GM19099 (cell line): ENCODE measurements around the gene AGBL1.

Source experiments
- POLR2A ChIP-seq: IDR thresholded peaks from 3 replicates; pipeline ENCODE4 v1.6.1; 2011; ENCODE audit warnings: low read depth; ENCODE audit not compliant: insufficient read length; ENCODE audit errors: extremely low read depth

AGBL1 gene

DNA sequence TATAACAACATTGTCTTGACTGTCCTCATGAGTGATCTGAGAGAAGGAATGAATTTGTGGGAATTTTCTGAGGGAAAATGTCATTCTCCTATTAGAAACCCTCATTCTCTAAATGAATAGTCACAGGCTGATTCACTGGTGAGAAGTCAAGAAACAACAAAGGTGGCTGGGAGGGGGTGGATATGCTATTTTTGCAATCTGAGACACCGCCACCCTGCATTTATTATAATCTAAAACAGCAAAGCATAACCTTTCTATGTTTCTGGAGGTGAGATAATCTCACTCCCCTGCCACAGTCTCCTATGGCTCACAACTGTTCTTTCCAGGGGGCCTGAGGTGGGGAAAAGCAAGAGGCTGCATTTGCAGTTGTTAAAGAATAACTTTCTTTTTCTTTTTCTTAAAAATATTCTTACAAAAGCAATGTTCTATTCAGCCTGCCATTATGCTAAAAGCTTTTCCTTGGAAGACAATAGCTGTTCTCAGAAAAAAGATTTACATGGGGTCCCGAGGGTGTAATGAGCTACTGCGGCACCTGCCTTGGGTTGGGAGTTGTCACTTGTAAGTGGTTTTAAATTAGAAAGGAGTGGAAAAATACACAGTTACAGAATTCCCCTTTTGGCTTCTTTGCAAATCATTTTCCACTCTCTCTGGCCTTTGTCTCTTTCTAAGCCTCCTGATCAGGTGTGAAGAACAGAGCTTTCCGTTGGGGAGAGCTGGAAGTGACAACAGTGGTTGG is 220.9 kb downstream of the AGBL1 start:
- no peak for TF ChIP-seq POLR2A

- TF ChIP-seq POLR2A, result no peak
Measured at GRCh38 chr15:86311568-86312280, 232.1 kb downstream of the AGBL1 start.

GRCh38 chr15:86312486-86312885 is 232.8 kb downstream of the AGBL1 start:
- TF ChIP-seq POLR2A, result no peak

DNA sequence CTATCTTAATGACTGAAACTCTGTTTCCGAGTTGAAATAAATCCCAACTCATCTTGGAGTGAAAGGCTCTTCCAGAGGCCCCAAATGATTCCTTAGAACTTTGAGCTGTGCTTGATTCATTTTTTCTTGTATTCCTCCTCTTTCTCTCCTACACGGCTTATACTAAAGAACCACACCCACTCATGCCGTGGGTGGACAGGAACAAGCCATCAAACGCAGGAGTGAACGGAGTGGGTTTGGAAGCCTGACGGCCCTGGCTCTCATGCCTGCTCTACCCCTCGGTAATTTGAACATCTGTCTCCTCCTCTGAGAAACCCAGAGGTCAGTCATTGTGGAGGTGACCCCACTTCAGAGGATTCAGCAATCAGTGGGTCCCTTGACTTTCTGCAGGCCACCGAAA is 236.5 kb downstream of the AGBL1 start:
- TF ChIP-seq POLR2A, result no peak

DNA sequence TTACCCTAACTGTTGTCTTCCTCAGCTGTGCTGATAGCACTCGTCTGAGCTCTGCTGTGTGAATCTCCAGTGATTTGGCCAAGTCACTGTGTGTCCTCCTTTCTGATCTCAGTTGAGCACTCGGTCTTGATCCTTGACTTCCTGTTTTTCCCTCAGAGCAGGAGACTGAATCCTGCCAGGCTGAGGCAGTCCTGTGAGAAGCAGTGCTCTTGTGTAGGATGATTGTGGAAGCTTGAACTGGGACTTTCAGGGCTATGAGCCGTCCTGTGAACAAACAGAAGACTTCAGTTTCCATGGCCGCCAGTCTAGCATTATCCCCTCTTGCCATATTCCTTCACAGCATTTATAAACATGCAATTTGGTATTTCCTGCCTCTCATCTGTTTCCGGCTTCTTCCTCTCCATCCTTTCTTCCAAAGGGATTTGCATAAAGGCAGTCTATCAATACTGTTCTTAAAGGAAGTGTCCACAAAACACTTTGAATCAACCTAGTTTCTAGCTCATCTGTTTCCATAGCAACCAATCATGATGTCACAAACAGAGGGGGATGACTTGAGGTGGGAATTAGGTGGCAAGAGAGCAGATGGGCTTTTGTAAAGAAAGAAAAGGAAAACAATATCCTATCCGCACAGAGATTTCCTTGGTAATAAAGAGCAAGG is 237.2 kb downstream of the AGBL1 start:
- no peak for TF ChIP-seq POLR2A

GRCh38 chr15:86317384-86317740 is 237.7 kb downstream of the AGBL1 start:
- no peak for TF ChIP-seq POLR2A

DNA sequence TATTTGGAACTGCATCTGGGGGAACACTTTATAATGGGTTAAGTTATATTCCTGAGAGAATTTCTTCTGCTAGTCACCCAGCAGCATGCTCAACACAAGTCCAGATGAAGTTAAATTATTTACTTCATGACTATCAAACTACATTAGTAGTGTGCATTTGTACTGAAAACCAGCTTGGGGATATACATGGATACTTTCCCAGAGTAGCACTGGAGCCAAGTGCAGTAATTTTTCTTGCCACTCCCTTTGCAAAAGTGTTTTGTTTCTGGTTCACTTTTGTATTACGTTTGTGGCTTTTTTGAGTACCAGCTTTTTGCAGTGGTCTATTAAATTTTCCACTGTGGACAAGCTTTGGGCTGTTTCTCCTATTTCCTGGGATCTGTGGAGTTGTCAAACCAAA is 243.0 kb downstream of the AGBL1 start:
- no peak for TF ChIP-seq POLR2A

- TF ChIP-seq POLR2A, result no peak
Measured at GRCh38 chr15:86327230-86327865, 247.7 kb downstream of the AGBL1 start.

- no peak for TF ChIP-seq POLR2A
Measured at GRCh38 chr15:86328658-86329057, 249.0 kb downstream of the AGBL1 start.

DNA sequence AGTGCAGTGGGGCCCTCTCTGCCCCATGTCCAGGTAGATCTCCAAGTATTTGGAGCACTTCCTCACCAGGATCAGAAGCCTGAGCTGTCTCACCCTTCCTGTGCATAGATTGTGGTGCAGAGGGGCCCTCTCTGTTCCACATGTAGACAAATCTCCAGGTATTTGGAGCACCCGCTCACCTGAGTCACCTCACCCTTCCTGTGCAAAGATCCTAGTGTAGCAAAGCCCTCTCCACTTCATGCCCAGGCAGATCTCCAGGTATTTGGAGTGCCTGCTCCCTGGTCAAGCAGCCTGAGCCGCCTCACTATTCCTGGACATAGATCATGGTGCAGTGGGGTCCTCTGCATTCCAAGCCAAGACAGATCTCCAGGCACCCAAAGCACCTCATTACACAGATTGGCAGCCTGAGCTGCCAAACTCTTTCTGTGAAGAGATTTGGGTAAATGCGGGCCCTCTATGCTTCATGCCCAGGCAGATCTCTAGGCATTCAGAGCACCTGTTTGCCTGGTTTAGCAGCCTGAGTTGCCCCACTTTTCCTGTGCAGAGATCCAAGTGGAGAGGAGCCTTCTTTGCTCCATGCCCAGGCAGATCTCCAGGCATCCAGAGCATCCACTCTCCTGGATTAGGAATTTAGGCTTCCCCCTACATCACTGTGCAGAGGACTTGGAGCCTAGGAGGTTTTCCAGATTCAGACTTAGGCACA is 249.8 kb downstream of the AGBL1 start:
- TF ChIP-seq POLR2A, result no peak

DNA sequence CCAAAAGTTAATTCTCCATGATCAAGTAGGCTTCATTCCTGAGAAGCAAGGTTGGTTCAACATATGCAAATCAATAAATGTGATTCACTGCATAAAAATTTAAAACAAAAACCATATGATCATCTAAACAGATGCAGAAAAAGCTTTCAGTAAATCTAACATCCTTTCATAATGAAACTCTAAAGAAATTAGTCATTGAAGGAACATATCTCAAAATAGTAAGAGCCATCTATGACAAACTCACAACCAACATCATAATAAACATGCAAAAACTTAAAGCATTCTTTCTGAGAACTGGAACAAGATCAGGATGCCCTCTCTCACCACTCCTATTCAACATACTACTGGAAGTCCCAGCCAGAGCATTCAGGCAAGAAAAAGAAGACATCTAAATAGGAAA is 254.1 kb downstream of the AGBL1 start:
- no peak for TF ChIP-seq POLR2A

GRCh38 chr15:86336051-86336788 is 256.5 kb downstream of the AGBL1 start:
- no peak for TF ChIP-seq POLR2A

DNA sequence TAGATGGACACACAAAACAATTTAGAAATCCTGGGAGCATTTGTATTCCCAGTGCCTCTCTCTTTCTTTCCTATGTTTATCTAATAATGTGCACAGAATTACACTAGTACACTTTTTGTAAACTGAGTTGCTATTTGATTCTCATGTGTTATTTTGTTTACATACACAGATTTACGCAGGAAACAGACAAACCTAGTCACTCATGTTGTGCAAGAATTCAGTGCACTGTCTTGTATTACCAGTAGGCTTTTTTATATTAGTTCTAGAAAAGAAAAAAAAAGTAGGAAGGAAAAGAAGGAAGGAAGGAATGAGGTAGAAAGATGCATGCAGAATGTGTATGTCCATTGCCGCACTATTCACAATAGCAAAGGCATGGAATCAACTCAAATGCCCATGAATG is 257.4 kb downstream of the AGBL1 start:
- no peak for TF ChIP-seq POLR2A

DNA sequence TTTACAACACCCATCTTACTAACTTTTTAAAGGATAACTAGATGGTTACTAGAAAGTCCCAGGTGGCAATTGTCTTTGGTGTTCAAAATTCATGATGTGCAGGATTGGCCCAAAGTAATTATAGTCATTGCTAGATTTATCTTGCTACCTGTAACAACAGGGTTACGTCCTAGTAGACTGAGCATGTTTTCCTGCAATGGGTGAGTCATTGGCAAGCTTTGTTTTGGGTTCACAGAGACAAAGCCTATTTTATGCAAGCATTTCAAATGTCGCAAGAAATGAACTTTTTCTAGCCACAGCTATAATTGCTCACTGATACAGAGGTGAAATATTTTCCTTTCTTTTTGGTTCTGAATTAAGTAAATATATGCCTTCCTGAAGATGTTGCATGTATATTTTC is 267.6 kb downstream of the AGBL1 start:
- TF ChIP-seq POLR2A, result no peak
